ENCODE data around the gene ABTB1. TPM values are rescaled to one million over a fixed set of nuclear protein-coding genes. Genes with fewer than 3 reads are reported as not detected.

ABTB1 gene
- total RNA-seq, 3 donors from 2014 or later = 19.9 to 48.7 (median 33.7) TPM

DNA sequence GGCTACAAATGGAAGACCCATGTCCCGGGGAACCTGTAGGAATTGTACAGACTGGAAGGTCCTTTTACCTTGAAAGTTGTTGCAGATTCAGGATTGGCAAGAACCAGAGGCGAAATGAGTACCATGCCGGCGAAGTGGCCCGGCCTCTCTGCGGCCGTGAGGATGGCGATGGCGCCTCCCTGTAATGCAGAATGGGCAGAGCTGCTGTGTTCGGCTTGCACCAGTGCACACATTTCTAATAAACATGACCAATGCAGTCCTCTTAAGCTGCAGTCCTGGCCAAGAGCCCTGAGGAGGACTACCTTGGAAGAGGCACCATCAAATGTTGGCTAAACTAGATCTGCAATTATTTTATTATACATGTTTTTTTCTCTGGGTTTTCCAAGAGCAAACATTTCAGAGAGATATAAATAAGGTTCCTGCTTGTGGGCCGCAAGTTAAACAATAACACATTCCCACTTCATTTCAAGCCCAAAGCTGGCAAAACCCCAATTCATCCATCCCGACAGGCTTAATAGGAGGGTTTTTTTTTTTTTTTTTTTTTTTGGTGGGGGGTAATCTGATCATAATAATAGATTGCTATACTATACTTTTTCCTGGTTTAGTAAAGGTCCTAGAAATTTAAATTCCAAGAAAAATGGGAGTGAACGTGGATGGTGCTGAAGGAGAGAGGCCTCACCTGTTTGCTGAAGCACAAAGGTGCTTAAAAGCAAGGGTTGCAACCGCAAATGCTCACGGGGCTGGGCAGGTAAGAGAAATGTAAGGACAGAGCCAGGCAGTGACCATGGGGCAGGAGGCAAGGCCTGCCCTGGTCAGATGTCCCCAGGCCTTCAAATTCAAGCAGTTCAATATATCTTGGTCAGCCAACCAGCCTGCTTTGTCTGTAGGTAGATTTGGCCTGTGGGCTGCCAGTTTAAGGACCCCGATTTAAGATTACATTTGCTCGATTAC is 48.5 kb downstream of the ABTB1 start:
- ATAC-seq = no peak
- intact Hi-C loops (cut with DNase I, micrococcal nuclease) = no loop called here
- DNase-seq = no peak
- Histone ChIP-seq H3K36me3 (ENCODE audit: low read depth) (no peaks in the 10 kb centered on the region), H3K4me3 (no peak overlapping the region), H3K4me1 (ENCODE audit: low read depth) (no peaks in the 10 kb centered on the region), H3K9me3 (no peaks in the 10 kb centered on the region)
- TF ChIP-seq, protein P1, sequence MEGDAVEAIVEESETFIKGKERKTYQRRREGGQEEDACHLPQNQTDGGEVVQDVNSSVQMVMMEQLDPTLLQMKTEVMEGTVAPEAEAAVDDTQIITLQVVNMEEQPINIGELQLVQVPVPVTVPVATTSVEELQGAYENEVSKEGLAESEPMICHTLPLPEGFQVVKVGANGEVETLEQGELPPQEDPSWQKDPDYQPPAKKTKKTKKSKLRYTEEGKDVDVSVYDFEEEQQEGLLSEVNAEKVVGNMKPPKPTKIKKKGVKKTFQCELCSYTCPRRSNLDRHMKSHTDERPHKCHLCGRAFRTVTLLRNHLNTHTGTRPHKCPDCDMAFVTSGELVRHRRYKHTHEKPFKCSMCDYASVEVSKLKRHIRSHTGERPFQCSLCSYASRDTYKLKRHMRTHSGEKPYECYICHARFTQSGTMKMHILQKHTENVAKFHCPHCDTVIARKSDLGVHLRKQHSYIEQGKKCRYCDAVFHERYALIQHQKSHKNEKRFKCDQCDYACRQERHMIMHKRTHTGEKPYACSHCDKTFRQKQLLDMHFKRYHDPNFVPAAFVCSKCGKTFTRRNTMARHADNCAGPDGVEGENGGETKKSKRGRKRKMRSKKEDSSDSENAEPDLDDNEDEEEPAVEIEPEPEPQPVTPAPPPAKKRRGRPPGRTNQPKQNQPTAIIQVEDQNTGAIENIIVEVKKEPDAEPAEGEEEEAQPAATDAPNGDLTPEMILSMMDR (IDR thresholded peaks at IDR 0.05) = no peak

DNA sequence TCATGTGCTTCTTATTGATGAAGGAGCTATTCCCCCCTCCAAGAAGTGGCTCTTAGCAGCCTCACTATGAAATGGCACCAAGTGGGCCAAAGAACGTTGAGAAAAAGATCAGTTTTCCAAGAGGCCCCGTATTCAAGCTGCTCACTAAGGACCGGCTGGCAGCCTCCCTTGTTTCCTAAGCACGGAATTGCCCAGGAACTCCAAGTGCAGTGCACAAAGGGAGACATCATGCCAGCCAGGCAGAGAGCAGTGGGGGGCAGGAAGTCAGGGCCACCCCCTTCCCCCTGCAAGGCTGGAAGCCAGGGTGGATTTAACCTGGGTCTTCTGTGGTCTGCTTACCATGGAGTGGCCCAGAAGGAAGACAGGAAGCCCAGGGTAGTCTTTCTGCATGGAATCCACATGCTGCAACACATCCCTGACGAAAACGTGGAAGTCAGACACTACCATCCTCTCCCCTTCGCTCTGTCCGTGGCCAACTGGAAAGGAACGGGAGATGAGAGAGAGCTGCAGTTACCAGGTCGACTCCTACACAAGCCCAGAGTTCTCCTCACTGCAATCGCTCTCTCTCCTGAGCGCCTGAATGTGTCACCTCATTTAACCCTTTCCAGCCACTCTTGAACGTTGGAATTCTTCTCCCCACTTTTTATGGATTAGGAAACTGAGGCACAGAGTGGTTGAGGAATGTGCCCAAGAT is 49.5 kb downstream of the ABTB1 start:
- TF ChIP-seq, protein P1 (IDR thresholded peaks at IDR 0.05) = no peak
- Histone ChIP-seq H3K4me3 (no peak overlapping the region), H3K9me3 (no peaks in the 10 kb centered on the region), H3K4me1 (ENCODE audit: low read depth) (no peaks in the 10 kb centered on the region), H3K36me3 (ENCODE audit: low read depth) (no peaks in the 10 kb centered on the region)
- DNase-seq = no peak
- intact Hi-C loops (cut with DNase I, micrococcal nuclease) = no loop called here
- ATAC-seq = no peak

DNA sequence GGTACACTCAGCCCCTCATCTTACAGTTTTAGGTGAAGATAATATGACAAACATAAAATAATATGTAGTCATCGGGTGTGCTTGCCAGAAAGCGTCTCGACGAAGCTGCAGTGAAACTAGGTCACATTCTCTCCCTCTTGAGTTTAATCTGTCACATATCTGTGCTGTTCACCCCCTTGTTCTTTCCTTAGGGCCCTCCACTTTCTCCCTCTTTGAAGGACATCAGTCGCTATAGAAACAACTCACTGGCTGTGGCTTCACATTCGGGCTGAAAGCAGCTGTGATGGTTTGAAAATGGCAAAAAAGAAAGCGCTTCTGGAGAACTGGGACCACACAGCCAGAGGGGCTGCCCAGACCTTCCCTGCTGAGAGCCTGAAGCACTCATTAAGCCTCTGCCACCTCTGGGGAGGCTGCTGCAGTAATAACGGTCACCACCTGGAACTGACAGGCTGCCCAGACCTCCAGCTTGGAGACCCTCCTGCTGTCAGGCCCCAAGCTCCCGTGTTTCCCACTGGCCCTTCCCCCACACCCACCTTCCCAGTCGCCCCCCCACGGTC is 50.3 kb downstream of the ABTB1 start:
- DNase-seq = no peak

DNA sequence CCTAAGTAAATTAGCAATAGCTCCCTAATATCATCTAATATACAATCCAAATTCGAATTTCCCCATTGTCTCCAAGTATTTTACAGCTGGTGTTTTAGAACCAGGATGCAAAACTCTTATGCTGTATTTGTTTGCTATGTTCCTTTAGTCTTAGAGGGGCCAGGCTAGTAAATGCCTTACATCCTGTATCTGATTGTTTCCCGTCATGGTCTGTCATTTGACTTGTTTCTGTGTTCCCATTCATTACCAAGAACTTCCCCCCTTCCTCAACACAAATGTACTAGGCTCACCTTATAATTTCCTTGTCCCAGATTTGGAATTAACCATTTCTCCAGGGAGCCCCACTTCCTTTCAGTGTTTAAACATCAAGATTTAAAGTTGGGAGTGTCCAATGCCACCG is 54.1 kb downstream of the ABTB1 start:
- no peak overlapping the region for H3K4me3 ChIP-seq
- TF ChIP-seq, protein P1 (IDR thresholded peaks at IDR 0.05) = no peak
- intact Hi-C loops (cut with DNase I, micrococcal nuclease) = no loop called here
- no peaks in the 10 kb centered on the region for H3K36me3 ChIP-seq (ENCODE audit: low read depth)
- H3K9me3 ChIP-seq = no peaks in the 10 kb centered on the region
- no peaks in the 10 kb centered on the region for H3K4me1 ChIP-seq (ENCODE audit: low read depth)
- ATAC-seq (no peak), DNase-seq (no peak)

More for the DNA sequence above, 50.3 kb downstream of the ABTB1 start:
- no peak for ATAC-seq
- Histone ChIP-seq H3K4me1 (ENCODE audit: low read depth) (no peaks in the 10 kb centered on the region), H3K9me3 (no peaks in the 10 kb centered on the region), H3K4me3 (no peak overlapping the region), H3K36me3 (ENCODE audit: low read depth) (no peaks in the 10 kb centered on the region)
- TF ChIP-seq, protein P1 (IDR thresholded peaks at IDR 0.05) = no peak
- intact Hi-C loops (cut with DNase I, micrococcal nuclease) = no loop called here

DNA sequence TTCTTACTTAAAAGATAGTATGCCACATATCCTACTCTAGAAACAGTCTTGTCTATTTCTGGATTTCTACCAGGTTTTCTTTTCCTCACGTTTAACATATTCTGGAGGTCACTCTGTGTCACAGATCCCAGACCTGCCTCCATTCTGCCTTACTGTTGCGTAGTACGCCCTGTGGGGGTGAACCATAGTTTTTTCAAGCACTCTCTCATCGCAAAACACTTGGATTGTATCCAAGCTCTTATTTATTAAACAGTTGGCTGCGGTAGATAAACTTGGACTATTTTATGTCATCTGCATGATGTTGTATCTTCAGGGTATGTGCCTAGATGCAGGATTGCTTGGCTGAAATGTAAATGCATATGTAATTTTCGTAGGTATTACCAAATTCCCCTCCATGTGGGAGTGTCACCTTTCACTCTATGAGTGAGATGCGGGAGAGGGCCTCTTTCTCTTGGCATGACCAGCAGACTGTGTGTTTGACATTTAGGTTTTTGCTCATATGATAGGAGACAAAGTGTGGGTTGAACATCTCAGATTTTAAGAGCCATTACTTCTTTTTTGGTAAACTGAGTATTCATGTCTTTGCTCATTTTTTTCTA is 55.8 kb downstream of the ABTB1 start:
- Histone ChIP-seq H3K4me3 (no peak overlapping the region), H3K36me3 (ENCODE audit: low read depth) (no peaks in the 10 kb centered on the region), H3K4me1 (ENCODE audit: low read depth) (no peaks in the 10 kb centered on the region), H3K9me3 (no peaks in the 10 kb centered on the region)
- intact Hi-C loops (cut with DNase I, micrococcal nuclease) = no loop called here
- DNase-seq (no peak), ATAC-seq (no peak)
- TF ChIP-seq, protein P1 (IDR thresholded peaks at IDR 0.05) = no peak
